ENCODE measurements around the gene ARHGEF39. TPM values are rescaled to one million over a fixed set of nuclear protein-coding genes. Genes with fewer than 3 reads are reported as not detected.

The ARHGEF39 gene
- total RNA-seq, 1 donor from 2014 or later: 0.38 TPM

DNA sequence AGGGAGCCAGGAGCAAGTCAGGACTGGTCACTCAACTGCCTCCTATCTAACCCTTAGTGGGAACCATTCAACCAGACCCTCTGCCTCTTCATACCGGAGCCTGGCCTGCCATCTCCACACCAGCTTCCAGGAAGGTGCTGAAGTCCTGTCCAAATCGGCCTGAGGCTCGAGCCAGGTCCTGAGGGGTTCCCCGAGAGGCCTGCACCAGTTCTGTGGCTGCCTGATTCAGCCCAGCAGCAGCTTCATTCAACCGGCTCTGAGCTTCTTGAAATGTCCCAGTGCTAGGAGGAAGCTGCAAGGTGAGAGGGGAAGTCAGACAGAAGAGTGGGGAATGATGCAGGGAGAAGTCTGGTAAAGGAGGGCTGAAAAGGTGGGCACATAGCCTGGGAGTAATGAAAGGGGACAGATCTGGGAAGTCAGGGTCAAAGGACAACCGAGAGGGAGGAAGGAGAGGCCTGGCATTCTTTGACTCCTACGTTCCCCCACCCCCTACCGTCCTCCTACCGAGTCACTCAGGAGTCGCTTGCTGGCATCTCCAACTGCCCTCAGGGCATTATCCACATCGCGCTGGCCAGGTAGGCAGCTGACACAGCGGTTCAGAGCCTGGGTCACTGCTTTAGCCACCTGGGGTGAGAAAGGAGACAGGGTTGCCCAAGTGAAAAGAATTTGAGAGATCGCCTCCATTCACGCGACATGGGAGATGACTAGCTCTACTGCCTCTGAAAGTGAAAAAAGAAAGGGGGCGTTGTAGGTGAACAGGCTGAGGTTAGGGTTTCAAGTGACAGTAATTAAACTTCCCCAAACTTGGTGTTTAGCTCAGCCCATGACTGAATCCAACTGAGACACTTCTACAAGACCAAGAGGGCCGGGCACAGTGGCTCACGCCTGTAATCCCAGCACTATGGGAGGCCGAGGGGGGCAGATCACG is 46.8 kb upstream of the ARHGEF39 start:
- TF ChIP-seq CTCF (IDR thresholded peaks at IDR 0.05): no peak
- DNase-seq (no peak), ATAC-seq (no peak)
- Histone ChIP-seq H3K4me1 (no peaks in the 10 kb centered on the region), H3K9me3 (no peaks in the 10 kb centered on the region), H3K4me3 (no peak overlapping the region), H3K27ac (no peak overlapping the region), H3K27me3 (no peaks in the 10 kb centered on the region), H3K36me3 (peaks cover 100% of the 10 kb centered on the region)
- intact Hi-C loops (cut with DNase I): no loop called here

- ATAC-seq (no peak), DNase-seq (no peak)
- Histone ChIP-seq H3K9me3 (no peaks in the 10 kb centered on the region), H3K4me1 (no peaks in the 10 kb centered on the region), H3K27ac (no peak overlapping the region), H3K4me3 (no peak overlapping the region), H3K36me3 (peaks cover 100% of the 10 kb centered on the region), H3K27me3 (no peaks in the 10 kb centered on the region)
- intact Hi-C loops (cut with DNase I): no loop called here
- no peak for TF ChIP-seq CTCF (IDR thresholded peaks at IDR 0.05)
Measured at GRCh38 chr9:35710818-35711500, 46.0 kb upstream of the ARHGEF39 start.

DNA sequence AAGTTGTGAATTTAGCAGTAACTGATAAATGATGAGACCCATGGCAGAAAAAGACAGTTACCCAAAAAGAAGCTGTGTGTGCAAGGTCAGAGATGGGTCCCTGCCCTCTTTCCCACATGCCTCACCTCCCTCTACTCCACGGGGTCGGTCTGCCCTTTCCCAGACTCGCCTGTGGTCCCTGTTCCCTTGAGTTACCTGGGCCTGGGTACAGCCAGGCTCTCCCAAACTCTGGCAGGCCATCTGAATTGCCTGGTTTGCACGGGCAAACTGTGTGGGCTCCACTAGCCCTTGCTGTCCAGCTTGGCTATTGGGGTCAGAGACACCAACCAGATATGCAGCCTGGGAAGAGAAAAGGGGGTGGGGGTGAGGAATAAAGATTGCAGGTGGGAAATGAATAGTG is 43.2 kb upstream of the ARHGEF39 start:
- DNase-seq (no peak), ATAC-seq (no peak)
- intact Hi-C loops (cut with DNase I): no loop called here
- peaks cover 100% of the 10 kb centered on the region for H3K36me3 ChIP-seq
- no peak overlapping the region for H3K27ac ChIP-seq
- no peak overlapping the region for H3K4me3 ChIP-seq
- no peaks in the 10 kb centered on the region for H3K27me3 ChIP-seq
- H3K9me3 ChIP-seq: no peaks in the 10 kb centered on the region
- TF ChIP-seq CTCF (IDR thresholded peaks at IDR 0.05): no peak
- H3K4me1 ChIP-seq: no peaks in the 10 kb centered on the region

DNA sequence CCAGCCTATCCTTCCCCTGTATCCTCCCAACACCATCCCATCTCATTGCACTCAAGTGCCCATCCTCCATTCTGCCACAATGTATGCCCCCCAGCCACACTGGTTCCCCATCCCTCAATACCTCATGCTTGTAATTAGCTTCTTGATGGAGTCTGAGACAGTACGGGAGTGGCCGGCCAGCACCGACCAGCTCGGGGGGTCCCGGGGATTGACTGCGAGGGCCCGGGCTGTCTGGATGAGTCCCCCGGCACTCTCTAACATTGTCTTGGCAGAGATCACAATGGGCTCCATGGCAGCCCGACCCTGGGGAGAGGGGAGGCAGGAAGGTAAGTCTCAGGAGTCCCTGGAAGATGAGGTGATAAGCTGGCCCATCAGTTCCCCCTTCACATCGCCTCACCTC is 42.0 kb upstream of the ARHGEF39 start:
- no peaks in the 10 kb centered on the region for H3K4me1 ChIP-seq
- peaks cover 100% of the 10 kb centered on the region for H3K36me3 ChIP-seq
- no peak for TF ChIP-seq CTCF (IDR thresholded peaks at IDR 0.05)
- ATAC-seq: no peak
- intact Hi-C loops (cut with DNase I): no loop called here
- no peaks in the 10 kb centered on the region for H3K9me3 ChIP-seq
- H3K27me3 ChIP-seq: no peaks in the 10 kb centered on the region
- DNase-seq: no peak
- no peak overlapping the region for H3K4me3 ChIP-seq
- no peak overlapping the region for H3K27ac ChIP-seq

- no peaks in the 10 kb centered on the region for H3K9me3 ChIP-seq
- intact Hi-C loops (cut with DNase I): no loop called here
- DNase-seq (no peak), ATAC-seq (no peak)
- no peak for TF ChIP-seq CTCF (IDR thresholded peaks at IDR 0.05)
- no peak overlapping the region for H3K27ac ChIP-seq
- H3K36me3 ChIP-seq: peaks cover 100% of the 10 kb centered on the region
- H3K4me3 ChIP-seq: no peak overlapping the region
- no peaks in the 10 kb centered on the region for H3K27me3 ChIP-seq
- no peaks in the 10 kb centered on the region for H3K4me1 ChIP-seq
Measured at GRCh38 chr9:35705836-35706430, 40.9 kb upstream of the ARHGEF39 start.
